LNCaP clone FGC (cell line): ENCODE results near the gene NPHS2.

ENCODE experiments used
- DNase-seq: peaks from one replicate; pipeline ENCODE4 v3.0.0-alpha.2; 2011; ENCODE audit warnings: low read depth
- H3K4me3 ChIP-seq: 2 replicates; pipeline ENCODE4 v1.5.1; 2011; ENCODE audit warnings: mild to moderate bottlenecking, low read depth, low read length, control low read depth
- CTCF ChIP-seq: IDR thresholded peaks from 2 replicates; pipeline ENCODE4 v1.5.1; 2012; ENCODE audit warnings: mild to moderate bottlenecking; ENCODE audit not compliant: control insufficient read depth, insufficient read depth; ENCODE audit errors: extremely low read depth

Gene NPHS2

GRCh38 chr1:179591253-179591591 is 15.5 kb upstream of the NPHS2 start:
- DNase-seq, result no peak
- TF ChIP-seq CTCF, result no peak
- H3K4me3 ChIP-seq, result no peak overlapping the region

GRCh38 chr1:179590671-179591070 is 14.9 kb upstream of the NPHS2 start:
- no peak for TF ChIP-seq CTCF
- no peak overlapping the region for H3K4me3 ChIP-seq
- no peak for DNase-seq

GRCh38 chr1:179589509-179589908 is 13.8 kb upstream of the NPHS2 start:
- no peak for DNase-seq
- no peak for TF ChIP-seq CTCF
- no peak overlapping the region for H3K4me3 ChIP-seq

GRCh38 chr1:179588425-179589024 is 12.8 kb upstream of the NPHS2 start:
- no peak overlapping the region for H3K4me3 ChIP-seq
- TF ChIP-seq CTCF, result no peak
- no peak for DNase-seq

- H3K4me3 ChIP-seq, result no peak overlapping the region
- DNase-seq, result no peak
- TF ChIP-seq CTCF, result no peak
These were observed 11.6 kb upstream of the NPHS2 start for GRCh38 chr1:179587336-179587735.

- TF ChIP-seq CTCF, result peak; percentile 77
- H3K4me3 ChIP-seq, result peak overlapping the region; percentile 44
- peak; percentile 43 for DNase-seq
These were observed 10.5 kb upstream of the NPHS2 start for GRCh38 chr1:179586107-179586823.
